Measurements from ENCODE around the gene GHRL.

Gene GHRL

DNA sequence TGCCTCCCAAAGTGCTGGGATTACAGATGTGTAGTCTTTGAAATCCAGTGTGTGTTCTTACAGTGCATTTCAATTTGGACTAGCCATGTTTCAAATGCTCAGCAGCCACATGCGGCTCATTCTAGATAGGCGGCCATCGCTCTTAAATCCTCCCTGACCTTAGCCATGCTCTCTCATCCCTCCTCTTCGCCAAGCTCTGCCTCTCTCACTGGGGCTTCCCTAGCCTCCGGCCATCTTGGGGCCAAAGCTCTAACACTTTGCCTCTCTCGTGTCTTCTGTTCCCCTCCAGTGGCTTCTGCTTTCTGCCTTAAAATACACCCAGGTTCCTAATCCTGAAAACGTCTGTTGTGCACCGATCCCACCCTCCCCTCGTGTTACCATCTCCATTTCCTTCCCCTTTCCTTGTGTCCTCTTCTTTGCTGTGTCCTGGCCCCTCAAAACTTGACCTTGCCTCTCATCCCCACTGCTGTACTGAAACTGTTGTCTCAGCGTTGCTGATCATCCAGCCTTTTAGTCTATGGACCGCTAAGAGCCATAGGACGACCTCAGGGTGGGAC is 1.4 kb upstream of the GHRL start:
- DNase-seq: no peak

DNA sequence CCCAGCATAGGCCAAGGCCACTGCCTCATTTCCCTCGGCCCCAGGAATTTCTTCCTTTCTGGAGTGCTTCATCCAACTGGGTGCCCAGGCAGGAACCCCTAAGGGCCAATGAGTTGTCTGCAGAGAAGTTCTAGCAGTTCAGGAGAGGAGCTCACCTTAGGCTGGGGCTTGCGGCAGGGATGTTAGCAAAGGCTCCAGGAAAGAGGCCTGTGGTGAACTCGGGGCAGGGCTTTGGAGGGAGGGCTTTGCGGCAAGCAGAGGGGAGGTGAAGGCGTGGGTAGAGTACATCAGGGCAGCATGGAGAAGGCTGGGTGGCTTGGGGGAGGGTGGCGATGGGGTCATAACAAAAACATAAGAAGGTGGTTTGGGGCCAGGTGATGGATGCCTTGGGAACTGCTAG is 1.1 kb downstream of the GHRL start:
- no peak for DNase-seq

DNA sequence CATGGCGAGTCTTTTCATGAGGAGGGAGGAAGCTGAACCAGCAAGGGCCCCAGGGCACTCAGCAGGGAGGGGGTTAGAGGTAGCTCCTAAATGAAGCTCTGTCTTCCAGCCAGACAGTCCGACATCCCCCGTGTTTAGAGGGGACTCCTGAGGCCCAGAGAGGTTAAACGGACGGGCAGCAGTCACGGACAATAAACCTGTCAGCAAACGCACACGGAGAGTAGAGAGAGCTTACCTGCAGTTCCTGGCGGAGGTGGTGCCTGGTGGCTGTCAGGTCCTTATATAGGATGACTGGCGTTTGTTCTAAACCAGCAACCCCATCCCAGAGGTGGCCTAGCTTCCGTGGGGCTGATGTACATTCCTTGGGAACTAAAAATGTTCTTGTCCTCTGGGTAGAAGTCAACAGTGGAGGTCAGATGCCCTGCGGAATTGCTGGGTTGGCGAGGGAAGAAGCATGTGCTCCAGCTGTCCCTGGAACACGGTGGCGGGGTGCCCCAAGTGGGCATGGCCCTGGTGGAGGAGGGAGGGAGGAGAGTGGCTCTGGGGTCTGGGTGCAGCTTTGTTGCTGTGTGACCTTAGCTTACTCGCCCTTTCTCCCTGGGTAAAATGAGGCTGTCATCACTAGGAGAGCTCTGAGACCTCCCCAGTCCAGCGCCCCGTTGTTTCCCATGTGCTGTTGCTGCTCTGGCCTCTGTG is 2.1 kb downstream of the GHRL start:
- DNase-seq: no peak

DNA sequence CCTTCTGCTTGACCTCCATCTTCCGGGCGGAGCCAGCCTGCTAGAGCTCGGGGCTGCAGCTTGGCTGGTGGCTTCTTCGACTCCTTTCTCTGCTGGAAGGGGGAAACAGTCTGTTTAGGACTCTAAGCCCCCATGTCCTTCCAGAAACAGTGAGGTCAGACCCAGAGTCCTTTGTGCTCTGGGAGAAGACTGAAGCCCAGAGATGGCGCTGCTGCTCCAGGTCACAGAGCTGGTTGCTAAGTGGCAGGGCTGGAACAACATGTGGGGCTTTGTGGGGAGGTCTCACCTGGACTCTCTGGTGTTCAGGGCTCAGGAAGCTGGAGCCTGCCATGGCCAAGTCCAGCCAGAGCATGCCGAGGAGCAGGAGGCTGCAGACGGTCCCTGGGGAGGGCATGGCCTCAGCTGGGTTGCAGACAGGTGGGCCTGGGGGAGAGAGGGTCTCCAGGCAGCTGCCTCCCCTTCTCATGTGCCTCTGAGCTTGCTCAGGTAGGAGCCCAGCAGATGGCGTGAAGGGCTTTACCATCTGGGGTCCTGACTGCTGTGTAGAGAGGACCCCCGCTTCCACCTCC is 2.9 kb downstream of the GHRL start:
- no peak for DNase-seq

DNA sequence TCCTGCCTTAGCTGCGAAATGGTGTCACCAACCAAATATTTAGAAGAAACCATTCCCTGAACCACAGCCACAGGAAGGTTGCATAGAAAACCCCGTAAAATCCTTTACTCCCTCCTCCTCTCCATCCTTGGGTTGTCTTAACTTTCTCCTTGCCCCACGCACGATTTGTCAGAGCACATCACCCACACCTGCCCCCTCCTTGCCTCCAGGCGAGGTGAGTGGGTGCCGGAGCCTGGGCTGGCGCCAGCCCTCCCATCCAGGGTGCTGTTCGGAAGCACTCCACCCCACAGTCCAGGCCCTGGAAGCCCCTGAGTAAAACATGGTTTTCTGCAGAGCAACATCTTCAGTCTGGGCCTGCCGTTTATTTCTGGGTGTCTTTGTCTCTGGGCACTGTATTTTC is 3.7 kb downstream of the GHRL start:
- DNase-seq: no peak

DNA sequence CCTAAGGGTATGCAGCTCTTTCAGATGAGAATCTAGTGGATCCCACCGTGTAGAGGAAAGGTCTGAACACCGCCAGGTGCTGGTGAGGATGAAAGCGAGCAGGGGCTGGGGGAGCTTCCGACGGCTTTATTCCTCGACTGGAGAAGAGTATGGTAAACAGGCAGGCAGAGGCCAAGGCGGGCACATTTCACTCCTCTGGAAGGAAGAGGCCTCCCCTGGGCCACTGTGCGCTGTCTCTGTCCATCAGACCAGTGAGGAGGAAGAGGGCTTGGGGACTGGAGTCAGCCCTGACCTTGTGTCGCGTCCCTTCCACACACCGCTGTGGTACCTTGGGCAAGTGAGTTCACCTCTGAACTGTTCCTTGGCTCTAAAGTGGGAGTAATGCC is 4.2 kb downstream of the GHRL start:
- DNase-seq: no peak

DNA sequence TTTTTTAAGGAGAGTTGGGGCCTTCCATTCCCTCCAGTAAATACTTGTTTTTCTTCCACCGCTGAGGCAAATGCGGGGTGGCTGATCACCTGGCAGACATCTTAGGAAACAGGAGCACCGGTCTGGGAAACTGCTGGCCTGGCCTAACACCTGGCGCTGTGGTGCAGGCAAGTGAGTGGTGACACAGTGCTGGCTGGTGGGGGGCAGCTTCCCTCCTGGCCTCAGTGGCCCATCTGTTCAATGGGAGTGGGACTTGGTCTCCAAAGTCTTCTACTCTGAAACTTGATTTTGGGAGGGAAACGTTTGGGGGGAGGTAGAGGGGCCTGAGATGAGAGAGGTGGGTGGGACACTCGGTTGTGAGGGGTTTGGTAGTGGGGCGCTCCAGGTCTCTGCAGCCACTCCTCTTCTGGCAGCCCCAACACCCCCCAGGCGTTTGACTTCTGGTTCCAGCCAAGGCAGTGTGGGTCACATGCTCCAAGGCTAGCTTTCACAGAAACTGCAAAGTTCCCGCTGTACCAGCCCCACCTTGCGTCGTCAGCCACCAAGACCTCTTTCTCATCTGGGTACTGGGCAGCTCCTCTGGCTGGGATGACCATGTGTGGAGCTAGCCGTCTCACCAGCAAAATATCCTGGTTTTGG is 4.7 kb downstream of the GHRL start:
- no peak for DNase-seq

DNA sequence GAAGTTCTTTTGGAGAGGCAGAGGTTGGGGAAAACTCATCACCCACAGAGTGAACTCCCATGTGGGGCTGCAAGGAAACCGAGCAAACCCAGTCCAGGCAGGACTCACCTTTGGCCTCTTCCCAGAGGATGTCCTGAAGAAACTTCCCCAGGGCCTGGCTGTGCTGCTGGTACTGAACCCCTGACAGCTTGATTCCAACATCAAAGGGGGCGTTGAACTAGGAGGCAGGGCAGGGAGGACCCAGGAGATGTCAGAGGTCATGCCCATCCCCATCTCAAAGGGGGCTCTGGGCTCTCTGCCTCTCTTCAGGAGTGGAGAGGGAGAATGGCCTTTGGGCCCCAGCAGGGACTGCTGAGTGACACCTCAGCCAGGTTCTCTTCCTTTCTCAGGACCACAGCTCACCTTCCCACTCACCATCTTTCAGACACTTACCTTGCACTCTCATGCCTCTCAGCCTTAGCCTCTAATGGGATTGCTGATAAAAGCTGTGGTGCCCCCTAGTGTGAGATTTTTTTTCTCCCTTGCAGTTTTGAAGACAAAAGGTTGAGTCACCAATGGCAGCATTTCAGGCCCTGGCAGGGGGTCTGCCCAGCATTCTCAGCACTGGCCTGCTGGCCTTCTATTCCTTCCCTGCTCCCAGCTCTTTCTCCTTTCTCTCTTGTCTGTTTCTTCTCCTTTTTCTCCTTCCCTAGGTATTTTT is 6.0 kb downstream of the GHRL start:
- no peak for DNase-seq

DNA sequence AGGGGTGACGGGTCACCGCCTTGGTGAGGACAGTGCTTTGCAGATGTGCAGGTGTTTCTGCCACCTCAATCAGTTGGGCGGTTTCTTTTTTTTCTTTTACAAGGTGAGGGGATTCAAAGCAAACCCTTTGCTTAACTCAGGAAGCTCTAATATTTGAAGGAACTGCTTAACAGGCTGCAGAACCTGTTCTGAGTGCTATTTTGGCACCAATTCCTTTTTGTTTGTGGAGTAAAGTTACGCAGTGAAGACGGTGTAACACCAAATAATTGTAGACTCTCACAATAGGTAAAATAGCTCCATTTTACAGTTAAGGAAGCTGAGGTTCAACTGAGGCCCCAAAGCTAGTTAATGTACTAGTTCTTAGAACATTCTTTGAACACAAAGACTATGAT is 6.6 kb downstream of the GHRL start:
- DNase-seq: no peak

DNA sequence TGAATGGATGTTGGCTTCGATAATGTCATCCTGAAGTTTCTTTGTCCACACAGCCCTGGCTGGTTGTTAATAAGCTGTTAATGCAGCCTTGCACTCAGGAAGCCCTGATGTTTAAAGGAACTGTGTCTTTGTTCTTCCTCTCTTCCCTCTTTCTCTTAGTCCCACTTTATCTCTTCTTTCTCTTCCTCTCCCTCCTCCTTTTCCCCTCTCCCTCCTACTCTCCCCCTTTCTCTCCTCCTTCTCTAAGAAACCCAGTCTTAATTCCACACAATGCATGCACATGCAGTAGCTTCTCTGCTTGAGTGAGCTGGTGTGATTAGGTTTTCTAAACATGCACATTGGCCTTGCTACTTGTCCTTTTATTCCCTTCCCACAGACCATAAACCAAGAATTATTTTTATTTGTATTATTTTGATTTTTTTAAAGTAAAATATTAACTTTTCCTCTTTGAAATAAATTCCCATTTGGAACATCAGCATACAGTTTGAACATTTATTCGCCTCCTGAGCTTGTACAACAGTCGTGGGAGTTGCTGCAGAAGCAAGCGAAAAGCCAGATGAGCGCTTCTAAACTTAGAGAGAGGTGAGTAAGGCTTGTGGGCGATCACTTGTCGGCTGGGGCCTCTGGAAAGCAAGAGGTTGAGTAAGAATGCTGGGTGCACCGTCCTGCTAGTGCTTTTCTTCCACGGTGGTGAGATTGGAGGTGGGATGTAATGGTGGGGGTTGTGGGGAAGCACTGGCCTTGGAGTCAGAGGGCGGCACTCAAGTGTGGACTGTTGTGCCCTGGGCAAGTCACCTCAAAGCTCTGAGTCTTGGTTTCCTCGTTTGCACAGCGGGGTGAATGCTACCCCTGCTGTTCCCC is 7.2 kb downstream of the GHRL start:
- no peak for DNase-seq

DNA sequence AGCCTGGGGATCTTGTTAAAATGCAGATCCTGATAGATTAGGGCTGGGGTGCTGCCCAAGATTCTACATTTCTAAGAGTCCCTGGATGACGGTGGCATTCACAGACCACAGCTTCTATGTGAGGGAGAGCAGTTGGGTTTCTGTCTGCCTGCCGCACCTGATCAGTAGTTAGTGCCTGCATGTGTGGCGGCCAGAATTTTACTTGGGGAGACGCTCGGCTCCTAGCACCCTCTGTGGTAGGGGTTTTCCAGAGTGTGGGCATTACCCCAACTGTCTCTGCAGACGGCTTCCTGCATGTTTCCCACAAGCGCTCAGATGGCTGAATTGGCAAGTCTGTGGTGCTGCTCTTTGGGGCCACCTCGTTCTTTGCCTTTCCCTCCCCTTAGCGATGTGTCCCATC is 8.3 kb downstream of the GHRL start:
- peak; percentile 31 to 48 for DNase-seq

DNA sequence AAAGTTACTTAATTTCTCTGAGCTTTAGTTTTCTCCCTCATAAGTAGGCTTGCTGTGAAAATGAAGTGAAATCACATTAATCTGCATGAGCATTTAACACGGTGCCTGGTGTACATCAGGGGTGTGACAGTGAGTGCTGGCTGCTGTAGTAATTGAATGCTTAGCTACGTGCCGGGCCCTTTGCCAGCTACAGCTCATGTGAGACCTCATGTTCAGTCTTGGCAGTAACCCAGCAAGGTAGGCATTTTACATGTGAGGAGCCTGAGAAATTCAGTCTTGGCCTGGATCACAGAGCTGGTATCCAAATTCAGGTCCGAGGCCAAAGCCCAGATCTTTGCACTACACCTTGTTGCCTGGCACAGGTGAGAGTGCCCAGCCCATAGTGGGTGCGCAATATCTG is 9.1 kb downstream of the GHRL start:
- DNase-seq: no peak

DNA sequence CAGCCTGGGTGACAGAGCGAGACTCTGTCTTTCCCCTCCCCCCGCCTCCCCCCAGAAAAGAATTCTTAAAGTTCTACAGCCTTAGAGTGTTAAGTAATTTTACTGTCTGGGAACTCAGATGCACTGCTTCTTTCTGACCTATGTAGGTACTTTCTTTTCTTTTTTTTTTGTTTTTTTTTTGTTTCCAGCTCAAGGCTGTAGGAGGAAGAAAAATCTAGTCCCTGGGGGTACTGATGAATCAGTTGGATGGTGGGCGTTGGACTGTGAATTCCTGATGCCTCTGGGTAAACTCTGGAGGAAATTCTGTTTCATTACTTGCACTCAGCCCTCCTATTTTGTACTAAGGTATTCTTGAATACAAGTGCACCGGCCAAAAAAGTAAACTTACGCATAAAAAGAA is 10.8 kb downstream of the GHRL start:
- DNase-seq: no peak

DNA sequence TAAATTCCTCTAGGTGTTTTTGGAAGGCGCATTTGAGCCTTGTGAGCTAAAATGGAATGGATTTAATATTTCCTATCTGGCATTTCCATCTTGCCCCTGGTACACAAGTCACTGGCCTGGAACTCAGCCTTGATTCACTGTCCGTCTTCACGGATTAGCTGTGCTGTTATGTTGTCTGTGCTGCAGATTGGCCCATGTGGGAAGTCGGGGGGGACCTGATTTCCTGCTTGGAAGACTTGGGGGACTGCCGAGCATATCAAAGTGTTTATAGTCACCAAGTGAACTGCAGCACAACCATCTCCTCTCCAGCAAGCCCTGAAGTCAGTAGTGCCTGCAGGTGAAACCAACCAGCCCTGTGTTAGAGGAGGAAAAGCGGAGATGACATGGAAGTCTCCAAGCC is 12.2 kb downstream of the GHRL start:
- DNase-seq: no peak

DNA sequence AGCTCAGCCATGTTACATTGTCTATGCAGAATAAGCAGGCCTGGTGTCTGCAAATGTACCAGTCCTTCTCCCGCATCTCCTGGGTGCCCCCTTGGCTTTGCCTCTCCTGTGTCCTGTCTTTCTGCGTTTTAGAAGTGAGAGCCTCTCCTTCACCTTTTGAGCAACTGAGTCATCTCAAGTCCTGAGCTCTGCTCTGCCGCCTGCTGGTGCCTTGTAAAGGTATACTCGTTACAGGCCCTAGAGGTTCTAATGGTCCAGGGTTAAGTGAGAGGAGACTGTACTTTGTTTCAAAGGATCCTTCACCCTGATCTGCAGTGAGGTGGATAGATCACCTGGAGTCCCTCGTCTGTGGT is 12.6 kb downstream of the GHRL start:
- DNase-seq: no peak

DNA sequence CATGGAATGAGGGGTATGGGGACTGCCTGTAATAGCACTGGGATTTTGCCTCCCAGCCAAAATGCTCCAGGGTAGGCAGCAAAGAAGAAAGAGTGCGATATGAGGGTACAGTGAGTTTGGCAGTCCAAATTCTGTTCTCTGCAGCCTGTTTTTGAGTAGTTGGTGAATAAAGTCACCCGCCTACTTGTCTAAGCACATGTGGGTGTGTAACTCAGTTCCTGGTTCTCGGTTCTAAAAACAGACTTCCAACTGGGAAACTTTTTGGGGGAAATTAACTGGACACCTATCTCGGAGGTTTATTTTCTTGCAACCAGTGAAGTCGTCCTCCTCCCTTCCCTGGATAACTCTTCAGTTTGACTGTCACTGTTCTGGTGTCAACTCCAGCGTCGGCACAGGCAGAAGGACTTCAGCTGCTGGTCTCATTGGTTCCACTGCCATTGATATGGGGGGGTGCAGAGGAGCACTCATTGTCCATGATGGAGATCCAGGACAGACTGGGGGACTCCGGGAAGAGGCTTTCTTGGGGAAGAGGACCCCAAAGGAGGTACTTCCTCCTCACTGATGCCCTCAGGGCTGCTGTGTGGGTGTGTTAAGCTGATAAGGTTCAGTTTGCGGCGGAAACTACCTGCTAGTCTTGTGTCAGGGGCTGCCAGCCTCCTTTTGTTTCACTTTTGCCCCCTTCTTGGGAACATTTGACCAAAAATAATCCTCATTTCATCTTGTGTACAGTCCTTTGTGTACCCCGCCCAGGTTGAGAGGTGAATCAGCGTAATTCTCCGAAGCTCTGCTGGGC is 13.2 kb downstream of the GHRL start:
- no peak for DNase-seq

DNA sequence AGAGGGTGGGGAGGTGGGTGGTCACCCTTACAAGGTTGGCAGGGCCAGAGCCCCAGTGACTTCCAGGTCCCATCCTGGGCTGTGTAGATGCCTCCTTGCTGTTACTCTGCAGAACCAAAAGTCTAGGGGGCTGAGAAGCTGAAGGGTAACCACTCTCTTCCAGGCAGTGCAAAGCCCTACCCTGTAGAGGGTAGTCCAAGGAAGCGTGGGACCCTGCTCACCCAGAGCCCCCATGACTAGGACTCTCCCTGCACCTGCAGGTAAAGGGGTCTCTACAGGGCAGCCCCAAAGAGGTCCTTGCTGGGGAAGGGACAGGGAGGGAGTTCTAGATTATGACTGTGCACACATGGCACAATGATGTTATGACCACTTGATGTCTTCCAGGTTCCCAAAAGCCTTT is 14.2 kb downstream of the GHRL start:
- DNase-seq: no peak

DNA sequence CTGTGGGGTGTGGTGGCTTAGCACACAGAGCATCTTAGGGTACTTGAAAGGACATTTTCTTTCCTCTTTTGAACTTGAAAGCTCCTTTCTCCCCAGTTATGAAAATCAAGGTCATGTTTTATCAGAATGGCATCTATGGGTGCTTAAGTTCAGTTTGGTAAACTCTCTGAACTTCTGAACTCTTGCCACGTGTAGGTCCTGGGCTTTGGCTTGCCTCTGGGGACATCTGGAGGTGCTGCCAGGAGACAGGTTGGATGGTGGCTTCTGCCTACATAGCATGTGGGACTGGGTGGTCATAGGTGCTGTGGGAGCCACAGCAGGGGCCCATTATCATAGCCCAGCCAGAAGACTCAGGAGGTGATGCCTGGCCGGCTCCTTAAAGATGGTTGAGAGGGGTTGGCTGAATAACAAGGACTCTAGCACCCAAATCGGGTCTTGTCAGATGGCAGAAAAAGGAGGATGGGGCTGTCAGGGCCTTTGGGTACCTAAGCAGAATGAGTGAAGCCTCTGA is 15.6 kb downstream of the GHRL start:
- no peak for DNase-seq

DNA sequence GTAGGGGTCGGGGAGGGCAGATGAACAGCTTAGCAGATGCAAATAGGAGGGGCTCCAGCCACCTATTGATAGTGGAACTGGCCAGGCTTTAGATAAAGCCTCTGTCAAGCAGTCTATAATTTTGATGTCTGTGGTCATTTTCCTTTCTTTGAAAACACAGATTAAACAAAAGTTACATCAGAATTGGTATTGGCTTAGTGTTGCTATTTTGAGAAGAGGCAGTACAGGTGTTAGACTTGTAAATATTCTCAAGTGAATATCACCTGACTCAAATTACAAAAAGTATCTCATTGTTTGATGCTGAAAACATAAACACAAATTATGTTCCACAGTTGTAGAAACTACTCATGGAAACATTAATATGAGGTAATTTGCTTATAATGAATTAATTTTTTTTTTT is 18.1 kb downstream of the GHRL start:
- no peak for DNase-seq

DNA sequence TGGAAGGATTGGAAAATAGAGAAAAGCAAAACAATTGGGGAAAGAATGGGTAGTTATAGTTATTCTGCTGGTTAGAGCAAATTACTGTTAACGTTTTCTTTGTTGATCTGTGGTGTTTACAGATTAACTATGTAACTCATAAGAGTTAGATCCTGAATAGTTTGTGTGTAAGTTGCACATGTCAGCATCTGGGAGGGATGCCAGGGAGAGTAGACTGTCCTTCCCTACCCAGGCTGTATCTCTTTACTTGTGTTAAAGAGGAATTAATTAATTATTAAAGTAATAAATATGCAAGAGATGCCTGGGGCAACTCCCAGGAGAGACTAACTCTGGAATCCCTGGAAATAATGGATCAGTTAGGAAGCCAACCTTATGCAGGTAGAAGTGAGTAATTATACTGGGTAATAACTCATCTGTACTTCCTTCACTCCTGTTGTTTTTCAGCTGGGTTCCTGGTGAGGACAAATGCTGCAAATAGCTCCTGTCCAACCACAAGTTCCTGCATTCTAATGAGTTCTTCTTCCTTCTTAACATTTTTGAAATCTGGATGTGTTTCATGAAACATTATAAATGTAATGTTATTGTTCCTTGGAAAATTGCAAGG is 18.9 kb downstream of the GHRL start:
- no peak for DNase-seq

DNA sequence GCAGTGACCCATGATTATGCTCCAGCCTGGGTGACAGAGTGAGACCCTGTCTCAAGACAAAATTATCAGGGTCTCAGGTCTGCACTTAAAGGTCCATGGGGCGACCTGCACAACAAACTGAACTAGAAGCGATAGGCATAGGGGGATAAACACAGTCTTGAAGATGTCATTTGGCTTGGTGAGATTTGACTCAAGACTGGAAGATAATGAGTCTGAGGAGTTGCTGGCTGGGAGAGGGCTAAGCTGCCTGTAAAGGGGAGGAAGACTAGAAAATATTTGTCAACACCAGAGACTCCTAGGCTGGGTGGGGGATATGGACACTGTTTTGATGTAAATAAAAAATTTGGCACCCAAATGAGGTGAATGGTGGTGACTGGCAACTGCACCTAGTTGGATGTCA is 19.8 kb downstream of the GHRL start:
- DNase-seq: no peak

Data from activated CD4-positive, alpha-beta T cell treated with anti-CD3 and anti-CD28 coated beads, Interleukin-2, amount 50 U/mL, for 4 hours (primary cell).